HG03354 (cell line): Measurements from ENCODE around the gene CFAP410.
"Not testable (repeated sequence)": the region's sequence is repeated elsewhere in the genome, so short reads cannot be mapped to it uniquely, and the experiment has no call there.

Experiments used
- ATAC-seq: cut with Tn5 transposase; IDR thresholded peaks from one replicate; pipeline ENCODE4 v1.9.1; 2021; ENCODE audit warnings: mild to moderate bottlenecking; ENCODE audit not compliant: unreplicated experiment, poor library complexity, severe bottlenecking

Gene CFAP410

GRCh38 chr21:44370027-44370735 lies 31.0 kb upstream of the CFAP410 start:
- ATAC-seq: no peak

- no peak for ATAC-seq
Measured at GRCh38 chr21:44368711-44369446, 29.7 kb upstream of the CFAP410 start.

GRCh38 chr21:44366586-44367211 lies 27.5 kb upstream of the CFAP410 start:
- ATAC-seq: no peak

DNA sequence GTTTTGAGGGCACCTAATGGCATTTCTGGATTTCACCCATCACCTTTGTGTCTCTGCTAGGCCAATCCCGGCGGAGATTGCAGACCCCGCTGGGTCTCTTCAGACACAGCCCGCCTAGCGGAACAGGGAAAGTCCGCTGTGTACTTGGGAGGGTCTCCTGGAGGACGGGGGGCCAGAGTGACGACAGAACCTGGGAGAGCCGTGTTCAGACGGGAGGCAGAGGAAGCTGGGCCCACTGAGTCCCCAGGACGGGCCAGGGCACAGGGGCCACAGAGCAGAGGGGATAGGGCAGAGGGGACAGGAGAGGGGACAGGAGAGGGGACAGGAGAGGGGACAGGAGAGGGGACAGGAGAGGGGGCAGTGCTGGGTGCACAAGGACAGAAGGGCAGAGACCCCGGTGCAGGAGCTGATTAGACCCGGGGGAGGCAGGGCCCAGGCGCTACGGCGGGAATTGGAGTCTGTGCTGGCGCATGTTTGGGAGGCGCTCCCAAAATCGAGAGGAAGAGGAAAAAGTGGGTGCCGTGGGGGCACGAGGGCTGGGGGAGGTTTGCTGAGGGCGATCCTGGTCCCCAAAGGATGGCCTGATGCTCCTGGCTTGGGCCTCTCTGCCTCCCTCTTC lies 26.9 kb upstream of the CFAP410 start:
- ATAC-seq: no peak

DNA sequence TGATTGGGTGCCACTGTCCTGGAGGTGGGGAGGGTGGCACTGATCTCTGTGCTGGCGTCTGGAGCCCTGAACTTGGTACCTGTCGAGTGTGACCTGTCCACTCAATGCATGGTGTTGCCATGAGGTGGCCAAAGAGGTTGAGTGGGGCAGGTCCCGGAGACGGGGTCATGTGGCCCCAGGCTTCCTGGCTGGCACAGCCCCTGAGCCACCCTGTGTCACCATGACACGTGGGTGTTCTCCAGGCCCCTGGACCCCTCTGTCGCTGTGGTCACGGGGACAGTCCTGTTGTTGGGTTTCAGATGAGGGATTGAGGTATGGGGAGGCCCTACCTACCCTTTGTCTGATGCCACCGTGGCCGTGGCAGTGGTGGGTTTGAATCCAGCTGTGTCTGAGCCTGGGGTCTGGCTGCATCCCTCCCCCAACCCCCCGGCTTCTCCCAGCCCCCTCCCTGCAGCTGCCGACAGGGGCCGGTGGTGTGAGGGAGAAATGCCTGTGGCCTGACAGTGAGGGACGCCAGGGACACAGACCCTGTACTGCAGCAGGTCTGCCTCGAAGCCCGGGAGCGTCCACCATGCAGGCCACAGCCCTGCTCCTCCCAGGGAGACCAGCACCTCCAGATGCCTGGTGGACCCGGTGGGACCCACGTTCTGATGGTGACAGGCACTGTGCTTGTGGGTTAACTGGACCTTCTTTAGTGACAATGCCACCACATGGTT lies 26.2 kb upstream of the CFAP410 start:
- ATAC-seq: no peak

GRCh38 chr21:44364151-44365053 lies 25.2 kb upstream of the CFAP410 start:
- no peak for ATAC-seq

DNA sequence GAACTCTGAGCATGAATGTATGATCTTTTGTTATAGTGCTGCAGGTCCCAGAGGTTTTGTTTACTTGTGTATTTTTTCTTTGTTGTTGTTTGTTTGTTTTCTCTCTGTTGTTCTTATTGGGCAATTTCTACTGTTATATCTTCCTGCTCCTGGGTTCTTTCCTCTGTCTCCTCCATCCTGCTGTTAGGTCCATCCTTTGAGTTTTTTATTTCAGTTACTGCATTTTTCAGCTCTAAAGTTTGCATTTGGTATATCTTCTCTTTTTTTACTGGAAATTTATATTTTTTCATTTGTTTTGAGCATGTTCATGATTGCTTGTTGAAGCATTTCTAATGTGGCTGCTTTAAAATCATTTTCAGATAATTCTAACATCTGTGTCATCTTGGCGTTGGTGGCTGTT lies 24.1 kb upstream of the CFAP410 start:
- ATAC-seq: no peak

GRCh38 chr21:44361903-44362302 lies 22.7 kb upstream of the CFAP410 start:
- ATAC-seq: not testable (repeated sequence)

DNA sequence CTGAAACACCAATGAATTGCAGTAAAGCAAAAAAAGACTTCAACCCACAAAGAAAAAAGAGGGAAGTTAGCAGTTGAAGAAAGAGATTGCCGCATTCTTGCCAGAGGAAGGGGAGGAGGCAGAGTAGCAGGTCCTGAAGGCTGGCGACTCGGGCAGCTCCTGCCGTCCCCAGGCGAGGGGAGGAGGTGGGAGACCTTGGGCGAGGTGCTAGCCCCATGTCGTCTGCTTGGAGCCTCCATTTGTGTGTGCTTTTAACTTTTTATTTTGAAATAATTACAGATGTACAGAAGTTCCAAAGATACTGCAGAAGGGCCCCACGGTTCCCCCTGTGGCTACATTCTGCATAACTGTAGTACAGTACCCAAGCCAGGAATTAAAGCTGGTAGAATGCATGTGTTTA lies 21.0 kb upstream of the CFAP410 start:
- ATAC-seq: no peak

DNA sequence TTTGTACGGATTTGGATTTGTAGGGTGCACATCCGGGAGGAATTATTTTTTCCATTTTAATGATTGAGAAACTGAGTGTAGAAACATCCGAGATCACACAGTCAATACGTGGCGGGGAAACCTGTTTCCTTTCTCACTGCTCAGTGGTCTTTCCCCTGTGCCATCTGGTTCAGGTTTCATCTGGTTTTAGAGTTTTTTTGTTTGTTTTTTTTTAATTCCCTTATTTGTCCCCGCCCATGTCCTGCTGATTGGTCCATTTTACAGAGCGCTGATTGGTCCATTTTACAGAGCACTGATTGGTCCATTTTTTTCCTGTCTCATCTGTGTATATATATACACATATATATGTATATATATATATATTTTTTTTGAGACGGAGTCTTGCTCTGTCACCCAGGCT lies 20.2 kb upstream of the CFAP410 start:
- ATAC-seq: no peak

- ATAC-seq: no peak
Measured at GRCh38 chr21:44357064-44357837, 18.1 kb upstream of the CFAP410 start.

- ATAC-seq: no peak
Measured at GRCh38 chr21:44356636-44357035, 17.4 kb upstream of the CFAP410 start.

- ATAC-seq: no peak
Measured at GRCh38 chr21:44356160-44356559, 17.0 kb upstream of the CFAP410 start.

DNA sequence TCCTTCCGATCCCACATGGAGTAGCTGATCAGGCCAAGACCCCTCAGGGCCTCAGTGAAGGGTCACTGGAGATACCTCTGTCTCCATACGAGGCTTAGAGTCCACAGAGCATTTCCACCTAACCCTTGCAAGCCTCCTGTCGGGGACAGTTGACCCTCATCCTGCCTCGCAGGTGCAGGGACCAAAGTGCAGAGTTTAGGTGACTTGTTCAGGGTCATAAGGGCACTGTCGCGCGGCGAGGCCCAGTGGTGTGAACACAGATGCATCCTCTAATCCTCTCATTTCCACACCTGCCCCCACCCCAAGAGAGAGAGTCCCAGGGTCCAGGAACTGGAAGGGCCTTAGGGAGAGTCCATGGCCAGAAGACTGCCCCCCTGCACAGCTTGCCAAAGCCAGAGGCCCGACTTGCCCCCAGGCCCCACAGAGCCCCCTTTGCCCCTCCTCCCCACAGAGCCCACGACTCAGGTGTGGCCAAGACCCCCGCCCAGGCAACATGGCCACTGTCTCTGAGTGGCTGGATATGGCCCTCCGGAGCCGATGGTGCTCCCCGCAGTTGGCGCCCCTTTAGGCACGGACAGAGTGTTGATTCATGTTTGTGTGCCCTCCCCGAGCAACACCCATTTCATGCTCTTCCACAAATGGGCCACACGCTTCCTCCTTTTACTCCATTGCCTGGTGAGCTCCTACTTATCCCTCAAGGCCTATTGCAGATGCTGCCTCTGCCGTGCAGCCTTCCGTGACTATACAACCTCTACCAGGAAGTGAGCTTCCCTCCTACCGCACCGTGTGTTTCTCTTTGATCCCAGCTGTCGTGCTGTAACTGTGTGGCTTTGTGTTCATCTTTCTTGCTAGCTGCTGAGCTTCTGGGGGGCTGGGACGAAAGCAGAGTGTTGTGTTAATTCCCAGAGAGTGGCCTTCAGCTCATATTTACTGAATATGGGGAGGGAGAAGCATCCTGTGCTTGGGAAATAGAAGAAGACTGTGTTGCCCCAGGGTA lies 15.9 kb upstream of the CFAP410 start:
- no peak for ATAC-seq

- ATAC-seq: no peak
Measured at GRCh38 chr21:44354001-44354405, 14.8 kb upstream of the CFAP410 start.

DNA sequence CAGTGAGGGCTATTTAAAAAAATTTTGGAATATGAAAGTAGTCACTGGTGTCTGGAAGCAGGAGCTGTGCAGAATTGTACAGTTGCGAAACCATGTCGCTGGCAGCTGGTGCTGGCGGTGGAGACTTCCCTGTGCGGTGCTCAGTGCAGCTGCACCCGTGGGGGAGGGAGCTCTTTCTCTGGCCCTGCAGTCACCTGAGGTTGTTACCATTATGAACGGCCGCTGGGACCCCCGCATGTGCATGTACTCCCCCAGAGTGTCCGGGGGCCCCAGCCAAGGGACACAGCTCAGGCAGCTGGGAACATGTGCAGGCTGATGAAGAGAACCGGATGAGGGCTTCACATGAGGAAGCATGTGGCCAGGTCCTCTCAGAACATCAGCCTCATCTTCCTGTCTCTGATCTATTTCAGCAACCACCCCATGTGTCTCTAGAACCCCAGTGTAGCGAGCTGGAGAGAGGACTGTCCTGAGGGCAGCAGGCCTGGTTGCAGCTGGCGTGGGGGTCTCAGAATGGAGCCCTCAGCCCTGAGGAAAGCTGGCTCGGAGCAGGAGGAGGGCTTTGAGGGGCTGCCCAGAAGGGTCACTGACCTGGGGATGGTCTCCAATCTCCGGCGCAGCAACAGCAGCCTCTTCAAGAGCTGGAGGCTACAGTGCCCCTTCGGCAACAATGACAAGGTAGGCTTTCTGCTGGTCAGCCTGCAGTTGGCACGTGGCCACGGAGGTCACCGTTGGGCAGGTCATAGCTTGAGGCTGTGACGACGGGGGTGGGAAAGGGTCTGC lies 14.2 kb upstream of the CFAP410 start, which contains the start of gene TRPM2:
TSS of gene TRPM2 (plus strand) at position 431 of the 780 bp plus-strand sequence. CDS start at position 511, 80 bp downstream.
- peak; percentile 66 for ATAC-seq
